Measurements from ENCODE around the gene ZFYVE9.
A peak's percentile ranks its signal among the peaks of the same experiment; 100 is the strongest.

The ZFYVE9 gene

DNA sequence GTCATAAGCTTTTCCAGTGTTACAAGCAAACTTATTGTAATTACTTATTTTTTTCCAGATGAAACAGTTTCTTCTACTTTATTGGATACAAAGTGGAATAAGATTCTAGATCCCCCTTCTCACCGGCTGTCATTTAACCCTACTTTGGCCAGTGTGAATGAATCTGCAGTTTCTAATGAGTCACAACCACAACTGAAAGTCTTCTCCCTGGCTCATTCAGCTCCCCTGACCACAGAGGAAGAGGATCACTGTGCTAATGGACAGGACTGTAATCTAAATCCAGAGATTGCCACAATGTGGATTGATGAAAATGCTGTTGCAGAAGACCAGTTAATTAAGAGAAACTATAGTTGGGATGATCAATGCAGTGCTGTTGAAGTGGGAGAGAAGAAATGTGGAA lies 95.5 kb downstream of the ZFYVE9 start:
- TF ChIP-seq, protein P1, sequence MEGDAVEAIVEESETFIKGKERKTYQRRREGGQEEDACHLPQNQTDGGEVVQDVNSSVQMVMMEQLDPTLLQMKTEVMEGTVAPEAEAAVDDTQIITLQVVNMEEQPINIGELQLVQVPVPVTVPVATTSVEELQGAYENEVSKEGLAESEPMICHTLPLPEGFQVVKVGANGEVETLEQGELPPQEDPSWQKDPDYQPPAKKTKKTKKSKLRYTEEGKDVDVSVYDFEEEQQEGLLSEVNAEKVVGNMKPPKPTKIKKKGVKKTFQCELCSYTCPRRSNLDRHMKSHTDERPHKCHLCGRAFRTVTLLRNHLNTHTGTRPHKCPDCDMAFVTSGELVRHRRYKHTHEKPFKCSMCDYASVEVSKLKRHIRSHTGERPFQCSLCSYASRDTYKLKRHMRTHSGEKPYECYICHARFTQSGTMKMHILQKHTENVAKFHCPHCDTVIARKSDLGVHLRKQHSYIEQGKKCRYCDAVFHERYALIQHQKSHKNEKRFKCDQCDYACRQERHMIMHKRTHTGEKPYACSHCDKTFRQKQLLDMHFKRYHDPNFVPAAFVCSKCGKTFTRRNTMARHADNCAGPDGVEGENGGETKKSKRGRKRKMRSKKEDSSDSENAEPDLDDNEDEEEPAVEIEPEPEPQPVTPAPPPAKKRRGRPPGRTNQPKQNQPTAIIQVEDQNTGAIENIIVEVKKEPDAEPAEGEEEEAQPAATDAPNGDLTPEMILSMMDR (conservative IDR thresholded peaks at IDR 0.05; ENCODE audit: low read length): no peak
- DNase-seq (ENCODE audit: low read depth): peak; percentile 51
- H3K4me3 ChIP-seq (ENCODE audit: low read length): no peak overlapping the region

DNA sequence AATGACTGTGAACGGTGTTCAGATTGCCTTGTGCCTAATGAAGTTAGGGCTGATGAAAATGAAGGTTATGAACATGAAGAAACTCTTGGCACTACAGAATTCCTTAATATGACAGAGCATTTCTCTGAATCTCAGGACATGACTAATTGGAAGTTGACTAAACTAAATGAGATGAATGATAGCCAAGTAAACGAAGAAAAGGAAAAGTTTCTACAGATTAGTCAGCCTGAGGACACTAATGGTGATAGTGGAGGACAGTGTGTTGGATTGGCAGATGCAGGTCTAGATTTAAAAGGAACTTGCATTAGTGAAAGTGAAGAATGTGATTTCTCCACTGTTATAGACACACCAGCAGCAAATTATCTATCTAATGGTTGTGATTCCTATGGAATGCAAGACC lies 96.6 kb downstream of the ZFYVE9 start:
- TF ChIP-seq, protein P1 (conservative IDR thresholded peaks at IDR 0.05; ENCODE audit: low read length): no peak
- no peak overlapping the region for H3K4me3 ChIP-seq (ENCODE audit: low read length)
- peak; percentile 45 for DNase-seq (ENCODE audit: low read depth)

DNA sequence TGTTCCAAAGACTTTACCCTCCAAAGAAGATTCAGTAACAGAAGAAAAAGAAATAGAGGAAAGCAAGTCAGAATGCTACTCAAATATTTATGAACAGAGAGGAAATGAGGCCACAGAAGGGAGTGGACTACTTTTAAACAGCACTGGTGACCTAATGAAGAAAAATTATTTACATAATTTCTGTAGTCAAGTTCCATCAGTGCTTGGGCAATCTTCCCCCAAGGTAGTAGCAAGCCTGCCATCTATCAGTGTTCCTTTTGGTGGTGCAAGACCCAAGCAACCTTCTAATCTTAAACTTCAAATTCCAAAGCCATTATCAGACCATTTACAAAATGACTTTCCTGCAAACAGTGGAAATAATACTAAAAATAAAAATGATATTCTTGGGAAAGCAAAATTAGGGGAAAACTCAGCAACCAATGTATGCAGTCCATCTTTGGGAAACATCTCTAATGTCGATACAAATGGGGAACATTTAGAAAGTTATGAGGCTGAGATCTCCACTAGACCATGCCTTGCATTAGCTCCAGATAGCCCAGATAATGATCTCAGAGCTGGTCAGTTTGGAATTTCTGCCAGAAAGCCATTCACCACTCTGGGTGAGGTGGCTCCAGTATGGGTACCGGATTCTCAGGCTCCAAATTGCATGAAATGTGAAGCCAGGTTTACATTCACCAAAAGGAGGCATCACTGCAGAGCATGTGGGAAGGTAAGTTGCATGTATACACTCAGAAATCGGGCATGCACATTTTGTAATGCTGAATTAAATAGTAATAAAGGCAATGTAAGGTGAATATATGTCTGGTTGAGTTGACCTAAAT lies 97.2 kb downstream of the ZFYVE9 start:
- H3K4me3 ChIP-seq (ENCODE audit: low read length): no peak overlapping the region
- TF ChIP-seq, protein P1 (conservative IDR thresholded peaks at IDR 0.05; ENCODE audit: low read length): no peak
- peak; percentile 24 for DNase-seq (ENCODE audit: low read depth)

DNA sequence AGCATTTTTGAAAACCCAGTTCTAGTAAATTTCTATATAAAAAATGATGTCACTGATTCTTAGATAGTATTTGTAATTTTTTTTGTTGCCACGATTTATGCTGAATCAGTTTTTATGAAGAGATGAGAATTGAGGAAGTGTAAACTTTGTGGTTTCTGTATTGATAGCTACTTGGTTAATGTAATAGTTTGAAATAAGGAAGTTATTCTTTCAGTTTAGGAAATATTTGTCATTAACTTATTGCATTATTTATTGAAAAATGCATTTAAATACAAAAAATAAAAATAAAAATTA lies 97.8 kb downstream of the ZFYVE9 start:
- no peak for DNase-seq (ENCODE audit: low read depth)

DNA sequence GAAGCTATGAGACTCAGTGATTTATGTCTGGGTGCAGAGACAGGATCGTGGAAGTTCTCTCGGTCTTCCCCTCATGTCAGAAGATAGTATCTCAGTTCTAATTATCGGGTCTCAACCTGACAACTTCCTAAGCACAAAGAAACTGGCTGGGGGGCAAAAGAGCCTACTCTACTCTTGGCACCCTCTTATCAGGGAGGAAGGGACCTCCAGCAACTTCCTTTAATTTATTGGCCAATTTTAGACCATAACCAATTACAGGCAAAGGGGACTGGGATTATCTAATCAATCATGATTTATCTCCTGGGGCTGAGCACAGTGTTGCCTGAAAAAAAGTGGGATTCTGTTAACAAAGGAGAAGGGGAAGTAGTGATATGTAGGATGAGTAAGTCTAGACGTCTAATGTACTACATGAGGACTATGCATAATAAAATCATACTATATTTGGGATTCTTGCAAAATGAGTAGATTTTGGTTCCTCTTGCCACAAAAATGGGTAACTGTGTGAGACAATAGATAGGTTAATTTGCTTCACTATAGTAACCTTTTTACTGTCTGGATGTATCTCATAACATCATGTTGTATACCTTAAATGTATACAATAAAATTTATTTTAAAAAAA lies 98.8 kb downstream of the ZFYVE9 start:
- TF ChIP-seq, protein P1 (conservative IDR thresholded peaks at IDR 0.05; ENCODE audit: low read length): no peak
- no peak for DNase-seq (ENCODE audit: low read depth)
- H3K4me3 ChIP-seq (ENCODE audit: low read length): no peak overlapping the region

More for the DNA sequence above, 97.8 kb downstream of the ZFYVE9 start:
- no peak overlapping the region for H3K4me3 ChIP-seq (ENCODE audit: low read length)
- TF ChIP-seq, protein P1 (conservative IDR thresholded peaks at IDR 0.05; ENCODE audit: low read length): no peak

DNA sequence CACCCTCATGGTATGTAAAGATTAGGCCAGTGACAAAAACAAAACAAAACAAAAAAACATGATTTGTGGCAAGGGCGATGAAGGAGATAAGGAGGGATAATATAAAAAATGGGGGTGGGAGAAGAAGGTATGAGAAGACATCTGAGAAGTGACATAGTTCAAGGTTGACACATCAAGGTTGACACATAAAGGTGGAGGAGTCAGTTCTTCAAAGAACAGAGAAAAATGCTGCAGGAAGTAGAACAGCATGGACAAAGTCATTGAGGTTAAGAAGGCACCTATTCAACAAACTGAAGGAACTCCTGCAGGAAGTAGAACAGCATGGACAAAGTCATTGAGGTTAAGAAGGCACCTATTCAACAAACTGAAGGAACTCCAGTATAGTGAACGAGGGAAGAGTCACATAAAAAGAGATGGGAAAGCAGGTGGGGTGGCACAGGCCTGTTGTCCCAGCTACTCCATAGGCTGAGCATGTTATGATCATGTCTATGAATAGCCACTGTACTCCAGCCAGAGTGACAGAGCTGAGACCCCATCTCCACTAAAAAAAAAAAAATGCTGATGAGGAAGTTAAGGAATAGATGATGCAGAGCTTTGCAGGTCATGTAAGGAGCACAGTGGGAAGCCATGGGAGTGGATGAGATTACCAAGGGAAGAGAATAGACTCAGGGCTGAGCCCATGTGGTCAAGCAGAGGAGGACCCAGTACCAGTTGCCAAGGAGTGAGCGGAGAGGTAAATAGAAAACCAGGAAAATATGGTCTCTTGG lies 101.5 kb downstream of the ZFYVE9 start:
- H3K4me3 ChIP-seq (ENCODE audit: low read length): no peak overlapping the region
- TF ChIP-seq, protein P1 (conservative IDR thresholded peaks at IDR 0.05; ENCODE audit: low read length): no peak
- DNase-seq (ENCODE audit: low read depth): no peak

Measured in AG10803 (cell line).